ENCODE measurements around the gene LARGE1.

LARGE1 gene

DNA sequence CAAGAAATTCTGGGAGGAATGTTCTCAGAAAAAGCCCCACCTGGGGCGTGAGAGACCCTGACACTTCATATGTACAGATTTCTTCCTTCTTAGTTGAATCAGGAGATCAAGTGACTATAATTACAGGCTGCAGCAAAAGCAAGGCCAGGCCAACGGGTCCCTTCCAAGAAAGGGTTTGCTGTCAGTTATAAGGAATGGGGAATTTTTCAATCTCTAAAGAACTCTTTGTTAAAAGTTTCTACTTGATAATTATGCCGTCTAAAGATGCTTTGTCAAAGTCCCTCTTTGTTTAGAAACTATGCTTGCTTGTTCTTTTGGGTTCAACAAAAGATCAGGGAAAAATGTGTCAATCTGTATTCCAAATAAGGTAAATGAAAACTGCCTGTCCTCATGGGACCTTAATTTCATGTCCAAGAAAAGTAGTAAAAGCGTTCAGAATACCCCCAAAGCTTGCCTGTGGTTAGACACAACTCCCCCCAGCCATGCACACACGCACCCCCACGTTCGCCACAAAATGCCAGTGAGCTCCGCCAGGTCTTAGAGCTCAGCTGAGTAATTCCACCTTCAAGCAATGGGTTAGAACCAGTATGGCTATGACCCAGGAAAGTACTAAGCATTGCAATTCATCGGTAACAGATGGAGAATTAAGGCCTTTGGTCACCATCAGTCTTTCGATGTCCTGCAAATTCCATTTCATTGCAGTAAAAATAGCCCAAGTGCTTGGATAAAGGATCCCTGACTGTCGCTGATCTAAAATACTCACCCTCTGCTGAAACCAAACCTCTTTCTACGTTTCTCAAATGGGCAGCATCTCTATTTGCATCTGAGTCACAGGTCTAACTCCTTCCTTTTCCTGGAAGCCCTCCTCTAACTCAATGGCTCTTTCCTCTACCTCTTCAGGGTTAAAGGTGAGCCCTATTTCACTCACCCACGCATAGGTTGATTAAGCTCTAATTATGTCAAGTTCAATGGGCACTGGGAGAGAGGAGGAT, 442.9 kb downstream of the LARGE1 start:
- Histone ChIP-seq H3K9ac (ENCODE audit: low read length in 2 of 2) (no peak overlapping the region), H3K9me3 (ENCODE audit: control insufficient read depth in 2 of 2, low read length in 2 of 2) (no peaks in the 10 kb centered on the region), H3K27ac (ENCODE audit: low read length) (no peak overlapping the region)

DNA sequence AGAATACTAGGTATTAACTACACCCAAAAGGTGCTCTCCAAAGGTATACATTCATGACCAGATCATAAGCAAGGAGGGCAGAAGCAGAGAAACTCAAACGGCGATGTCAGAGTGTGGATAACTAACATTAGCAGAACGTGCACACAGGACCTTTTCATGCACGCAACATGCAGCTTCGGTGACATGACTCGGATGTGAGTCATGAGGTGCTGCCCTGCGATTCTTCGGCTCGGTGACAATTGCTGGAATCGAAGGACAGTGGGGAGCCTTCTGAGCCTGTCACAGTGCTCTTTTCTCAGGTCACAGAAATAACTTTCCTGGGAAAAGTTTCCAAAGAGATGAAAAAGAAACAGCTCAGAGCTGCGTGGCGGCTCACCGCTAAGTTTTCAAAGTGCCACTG, 443.6 kb downstream of the LARGE1 start:
- no peak overlapping the region for H3K27ac ChIP-seq (ENCODE audit: low read length)
- H3K27me3 ChIP-seq (ENCODE audit: control insufficient read depth in 1 of 2, insufficient read depth in 2 of 2, low read length in 2 of 2), result no peaks in the 10 kb centered on the region
- no peaks in the 10 kb centered on the region for H3K9me3 ChIP-seq (ENCODE audit: control insufficient read depth in 2 of 2, low read length in 2 of 2)
- no peak overlapping the region for H3K9ac ChIP-seq (ENCODE audit: low read length in 2 of 2)
- H3K4me3 ChIP-seq (ENCODE audit: low read length in 2 of 2), result no peak overlapping the region
- H3K36me3 ChIP-seq (ENCODE audit: control insufficient read depth in 2 of 2, insufficient read depth in 2 of 2, low read length in 2 of 2), result no peaks in the 10 kb centered on the region
- H3K4me1 ChIP-seq (ENCODE audit: control insufficient read depth, insufficient read depth, low read length), result no peaks in the 10 kb centered on the region

More for the DNA sequence above, 442.9 kb downstream of the LARGE1 start:
- Histone ChIP-seq H3K27me3 (ENCODE audit: control insufficient read depth in 1 of 2, insufficient read depth in 2 of 2, low read length in 2 of 2) (no peaks in the 10 kb centered on the region), H3K4me1 (ENCODE audit: control insufficient read depth, insufficient read depth, low read length) (no peaks in the 10 kb centered on the region), H3K36me3 (ENCODE audit: control insufficient read depth in 2 of 2, insufficient read depth in 2 of 2, low read length in 2 of 2) (no peaks in the 10 kb centered on the region), H3K4me3 (ENCODE audit: low read length in 2 of 2) (no peak overlapping the region)

DNA sequence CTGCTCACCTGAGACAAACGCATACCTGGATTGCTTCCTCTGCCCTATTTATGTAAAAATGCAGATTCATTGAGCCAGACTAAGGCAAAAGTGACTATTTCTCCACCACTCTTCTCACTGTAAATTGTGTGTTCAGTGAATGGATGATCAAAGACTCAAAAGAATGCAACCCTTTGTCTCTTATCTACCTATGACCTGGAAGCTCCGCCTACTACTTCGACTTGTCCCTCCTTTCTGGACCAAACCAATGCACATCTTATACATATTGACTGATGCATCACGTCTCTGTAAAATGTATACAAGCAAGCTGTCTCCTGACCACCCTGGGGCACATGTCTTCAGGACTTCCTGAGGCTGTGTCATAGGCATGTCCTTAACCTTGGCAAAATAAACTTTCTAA, 444.1 kb downstream of the LARGE1 start:
- Histone ChIP-seq H3K4me3 (ENCODE audit: low read length in 2 of 2) (no peak overlapping the region), H3K4me1 (ENCODE audit: control insufficient read depth, insufficient read depth, low read length) (no peaks in the 10 kb centered on the region)

DNA sequence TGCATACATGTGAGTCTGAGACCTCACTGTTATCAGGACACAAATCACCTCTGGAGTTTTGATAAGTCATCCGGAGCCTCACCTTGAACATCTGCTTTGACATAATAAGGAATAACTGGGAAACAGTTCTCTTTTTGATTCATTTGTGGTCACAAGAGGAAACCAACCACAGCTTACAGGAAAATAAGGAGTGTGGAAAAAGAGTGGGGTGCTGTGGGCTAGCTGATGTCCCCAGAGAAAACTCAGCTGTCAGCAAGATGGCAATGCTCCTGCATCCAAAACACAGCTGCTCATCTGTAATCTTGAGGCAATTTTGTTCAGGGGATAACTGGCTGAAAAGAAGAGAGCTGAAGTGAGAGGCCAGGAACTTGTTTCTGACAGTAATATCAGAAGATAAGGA, 445.7 kb downstream of the LARGE1 start:
- Histone ChIP-seq H3K4me3 (ENCODE audit: low read length in 2 of 2) (no peak overlapping the region), H3K36me3 (ENCODE audit: control insufficient read depth in 2 of 2, insufficient read depth in 2 of 2, low read length in 2 of 2) (no peaks in the 10 kb centered on the region), H3K9ac (ENCODE audit: low read length in 2 of 2) (no peak overlapping the region), H3K9me3 (ENCODE audit: control insufficient read depth in 2 of 2, low read length in 2 of 2) (no peaks in the 10 kb centered on the region), H3K4me1 (ENCODE audit: control insufficient read depth, insufficient read depth, low read length) (no peaks in the 10 kb centered on the region), H3K27ac (ENCODE audit: low read length) (no peak overlapping the region), H3K27me3 (ENCODE audit: control insufficient read depth in 1 of 2, insufficient read depth in 2 of 2, low read length in 2 of 2) (no peaks in the 10 kb centered on the region)

More for the DNA sequence above, 444.1 kb downstream of the LARGE1 start:
- H3K27me3 ChIP-seq (ENCODE audit: control insufficient read depth in 1 of 2, insufficient read depth in 2 of 2, low read length in 2 of 2), result no peaks in the 10 kb centered on the region
- H3K36me3 ChIP-seq (ENCODE audit: control insufficient read depth in 2 of 2, insufficient read depth in 2 of 2, low read length in 2 of 2), result no peaks in the 10 kb centered on the region
- H3K9ac ChIP-seq (ENCODE audit: low read length in 2 of 2), result no peak overlapping the region
- H3K27ac ChIP-seq (ENCODE audit: low read length), result no peak overlapping the region
- no peaks in the 10 kb centered on the region for H3K9me3 ChIP-seq (ENCODE audit: control insufficient read depth in 2 of 2, low read length in 2 of 2)

DNA sequence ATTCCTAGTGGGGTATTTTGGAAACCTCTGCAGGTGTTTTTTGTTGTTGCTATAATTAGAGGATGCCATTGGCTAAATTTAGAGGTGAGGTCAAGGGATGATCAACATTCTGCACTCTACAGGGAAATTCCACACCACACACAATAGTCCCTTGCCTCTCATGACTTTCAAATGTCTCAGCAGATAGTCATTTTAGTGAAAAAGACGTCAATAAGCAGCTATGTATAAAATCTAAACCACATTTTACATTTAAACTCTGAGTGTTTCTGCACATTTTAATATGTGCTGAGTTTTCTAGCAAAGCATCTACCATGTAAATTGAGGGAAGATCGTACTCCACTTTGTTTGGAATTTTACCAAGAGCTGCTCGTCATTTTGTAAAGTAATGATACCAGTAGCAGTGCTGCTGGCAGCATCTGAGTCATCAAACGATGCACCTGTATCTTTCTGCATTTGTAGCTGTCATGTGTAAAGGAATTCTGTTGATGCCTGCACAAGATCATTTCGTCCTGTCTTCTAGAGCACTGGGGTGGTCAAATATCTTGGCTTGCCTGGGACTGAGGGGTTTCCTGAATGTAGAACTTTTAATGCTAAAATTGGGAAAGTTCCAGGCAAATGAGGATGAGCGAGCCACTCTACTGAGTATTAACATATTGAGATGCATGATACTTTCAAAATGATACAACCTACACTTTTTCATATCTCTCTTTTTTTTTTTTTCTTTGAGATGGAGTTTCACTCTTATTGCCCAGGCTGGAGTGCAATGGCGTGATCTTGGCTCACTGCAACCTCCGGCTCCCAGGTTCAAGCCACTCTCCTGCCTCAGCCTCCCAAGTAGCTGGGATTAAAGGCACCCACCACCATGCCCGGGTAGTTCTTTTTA, 447.6 kb downstream of the LARGE1 start:
- H3K27me3 ChIP-seq (ENCODE audit: control insufficient read depth in 1 of 2, insufficient read depth in 2 of 2, low read length in 2 of 2), result no peaks in the 10 kb centered on the region
- H3K9me3 ChIP-seq (ENCODE audit: control insufficient read depth in 2 of 2, low read length in 2 of 2), result no peaks in the 10 kb centered on the region
- no peak overlapping the region for H3K4me3 ChIP-seq (ENCODE audit: low read length in 2 of 2)
- H3K27ac ChIP-seq (ENCODE audit: low read length), result no peak overlapping the region
- H3K4me1 ChIP-seq (ENCODE audit: control insufficient read depth, insufficient read depth, low read length), result no peaks in the 10 kb centered on the region
- no peaks in the 10 kb centered on the region for H3K36me3 ChIP-seq (ENCODE audit: control insufficient read depth in 2 of 2, insufficient read depth in 2 of 2, low read length in 2 of 2)
- H3K9ac ChIP-seq (ENCODE audit: low read length in 2 of 2), result no peak overlapping the region

DNA sequence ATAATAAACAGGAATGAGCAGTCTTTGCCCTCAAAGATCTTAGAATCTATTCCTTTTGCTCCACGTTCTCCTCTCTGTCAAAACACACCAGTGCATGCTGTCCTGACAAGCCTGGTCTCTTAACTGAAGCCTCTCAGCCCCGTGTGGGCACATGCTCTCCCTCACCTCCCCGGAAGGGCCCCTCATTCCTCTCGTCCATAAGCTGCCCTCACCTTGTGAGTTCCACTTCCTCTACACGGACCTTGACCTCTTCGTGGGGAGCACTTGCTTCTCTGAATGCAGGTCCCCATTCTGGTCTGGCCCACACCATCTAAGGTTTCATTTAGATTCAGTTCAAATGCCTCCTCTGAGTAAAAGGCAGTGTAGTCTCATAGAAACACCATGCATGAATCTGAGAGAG, 449.8 kb downstream of the LARGE1 start:
- no peak overlapping the region for H3K9ac ChIP-seq (ENCODE audit: low read length in 2 of 2)
- no peaks in the 10 kb centered on the region for H3K36me3 ChIP-seq (ENCODE audit: control insufficient read depth in 2 of 2, insufficient read depth in 2 of 2, low read length in 2 of 2)
- no peak overlapping the region for H3K4me3 ChIP-seq (ENCODE audit: low read length in 2 of 2)
- no peak overlapping the region for H3K27ac ChIP-seq (ENCODE audit: low read length)
- no peaks in the 10 kb centered on the region for H3K9me3 ChIP-seq (ENCODE audit: control insufficient read depth in 2 of 2, low read length in 2 of 2)
- H3K27me3 ChIP-seq (ENCODE audit: control insufficient read depth in 1 of 2, insufficient read depth in 2 of 2, low read length in 2 of 2), result no peaks in the 10 kb centered on the region
- H3K4me1 ChIP-seq (ENCODE audit: control insufficient read depth, insufficient read depth, low read length), result peaks cover 1% of the 10 kb centered on the region

DNA sequence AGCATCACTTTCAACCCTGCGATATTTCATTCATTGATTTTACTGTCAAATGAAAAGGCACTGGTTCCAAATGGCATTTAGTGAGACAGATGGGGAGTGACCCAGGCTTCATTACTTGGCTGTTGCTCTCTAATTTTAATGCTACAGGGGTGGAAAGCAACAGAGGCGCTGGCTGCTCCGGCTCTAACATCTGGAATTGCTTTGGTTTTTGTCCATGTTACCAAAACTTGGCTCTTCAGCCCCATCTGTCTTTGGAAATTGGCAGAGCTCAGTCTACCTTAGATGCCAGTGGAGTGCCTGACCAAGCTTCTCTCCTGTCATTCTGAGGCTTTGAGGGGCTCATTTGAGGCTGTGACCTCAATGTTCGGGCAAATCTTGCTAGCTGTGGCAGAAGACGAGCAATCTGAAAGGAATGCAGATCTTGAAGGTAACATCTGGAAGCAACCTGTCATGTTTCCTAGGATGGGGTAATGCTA, 452.6 kb downstream of the LARGE1 start:
- Histone ChIP-seq H3K27me3 (ENCODE audit: control insufficient read depth in 1 of 2, insufficient read depth in 2 of 2, low read length in 2 of 2) (no peaks in the 10 kb centered on the region), H3K27ac (ENCODE audit: low read length) (no peak overlapping the region), H3K36me3 (ENCODE audit: control insufficient read depth in 2 of 2, insufficient read depth in 2 of 2, low read length in 2 of 2) (no peaks in the 10 kb centered on the region), H3K9ac (ENCODE audit: low read length in 2 of 2) (no peak overlapping the region), H3K4me3 (ENCODE audit: low read length in 2 of 2) (no peak overlapping the region), H3K9me3 (ENCODE audit: control insufficient read depth in 2 of 2, low read length in 2 of 2) (no peaks in the 10 kb centered on the region), H3K4me1 (ENCODE audit: control insufficient read depth, insufficient read depth, low read length) (peaks cover 4% of the 10 kb centered on the region)

DNA sequence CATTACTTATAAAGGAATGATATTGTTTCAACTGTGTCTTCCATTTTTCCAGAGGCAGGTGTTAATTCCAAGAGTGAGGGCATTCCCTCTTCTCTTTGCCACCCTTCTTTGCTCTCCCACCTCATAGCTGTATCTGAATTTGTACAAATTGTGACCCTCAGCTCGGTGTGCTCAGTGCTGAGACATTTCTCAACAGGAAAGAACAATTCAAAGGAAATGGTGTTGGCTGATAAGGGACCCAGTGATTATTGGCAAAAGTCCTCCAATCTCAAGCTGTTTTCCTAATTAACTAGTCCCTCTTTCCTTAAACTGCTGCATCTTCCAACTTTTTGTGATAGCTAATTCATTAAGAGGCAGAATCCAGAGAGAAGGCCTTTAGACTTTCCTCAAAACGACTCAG, 453.2 kb downstream of the LARGE1 start:
- H3K27me3 ChIP-seq (ENCODE audit: control insufficient read depth in 1 of 2, insufficient read depth in 2 of 2, low read length in 2 of 2), result no peaks in the 10 kb centered on the region
- no peaks in the 10 kb centered on the region for H3K36me3 ChIP-seq (ENCODE audit: control insufficient read depth in 2 of 2, insufficient read depth in 2 of 2, low read length in 2 of 2)
- peaks cover 4% of the 10 kb centered on the region for H3K4me1 ChIP-seq (ENCODE audit: control insufficient read depth, insufficient read depth, low read length)
- no peak overlapping the region for H3K9ac ChIP-seq (ENCODE audit: low read length in 2 of 2)
- no peak overlapping the region for H3K4me3 ChIP-seq (ENCODE audit: low read length in 2 of 2)
- no peak overlapping the region for H3K27ac ChIP-seq (ENCODE audit: low read length)
- peaks cover 0 to 3% of the 10 kb centered on the region in 2 donors for H3K9me3 ChIP-seq (ENCODE audit: control insufficient read depth in 2 of 2, low read length in 2 of 2)

DNA sequence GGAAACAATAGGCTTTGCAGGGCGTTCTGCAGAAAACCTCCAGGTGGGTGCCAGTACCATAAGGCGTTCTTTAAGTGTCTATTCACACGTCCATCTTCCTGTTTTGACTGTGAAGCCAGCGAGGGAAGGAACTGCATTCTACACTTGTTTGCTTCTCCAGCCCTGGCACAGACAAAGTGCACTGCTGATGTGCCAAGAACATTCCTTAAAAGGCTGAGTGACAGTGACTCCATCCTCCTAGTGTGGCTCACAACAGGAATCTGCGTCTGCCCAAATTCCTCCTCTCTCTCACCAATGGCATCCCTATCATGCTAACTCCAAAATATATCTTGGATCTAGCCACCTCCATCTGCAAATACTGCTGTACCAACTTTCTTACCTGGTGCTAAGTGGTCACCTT, 454.7 kb downstream of the LARGE1 start:
- Histone ChIP-seq H3K9me3 (ENCODE audit: control insufficient read depth in 2 of 2, low read length in 2 of 2) (peaks cover 2 to 3% of the 10 kb centered on the region in 2 donors), H3K9ac (ENCODE audit: low read length in 2 of 2) (no peak overlapping the region), H3K27me3 (ENCODE audit: control insufficient read depth in 1 of 2, insufficient read depth in 2 of 2, low read length in 2 of 2) (no peaks in the 10 kb centered on the region), H3K36me3 (ENCODE audit: control insufficient read depth in 2 of 2, insufficient read depth in 2 of 2, low read length in 2 of 2) (no peaks in the 10 kb centered on the region), H3K4me3 (ENCODE audit: low read length in 2 of 2) (no peak overlapping the region), H3K27ac (ENCODE audit: low read length) (no peak overlapping the region), H3K4me1 (ENCODE audit: control insufficient read depth, insufficient read depth, low read length) (peaks cover 4% of the 10 kb centered on the region)

DNA sequence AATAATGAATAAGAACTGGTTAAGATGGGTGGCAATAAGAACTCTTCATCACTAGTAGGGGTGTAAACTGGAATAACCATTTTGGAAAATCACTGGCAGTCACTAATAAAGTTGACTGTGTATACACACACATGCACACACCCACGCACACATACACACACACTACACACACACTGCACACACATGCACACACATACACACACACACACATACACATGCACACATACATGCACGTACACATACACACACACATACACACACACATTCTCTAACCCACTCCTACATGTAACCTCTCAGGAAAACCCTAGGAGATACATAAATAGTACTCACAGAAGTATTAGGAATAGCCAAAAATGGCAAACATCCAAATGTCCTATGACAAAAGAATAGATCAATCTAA, 455.6 kb downstream of the LARGE1 start:
- H3K4me1 ChIP-seq (ENCODE audit: control insufficient read depth, insufficient read depth, low read length), result peaks cover 4% of the 10 kb centered on the region
- H3K27me3 ChIP-seq (ENCODE audit: control insufficient read depth in 1 of 2, insufficient read depth in 2 of 2, low read length in 2 of 2), result no peaks in the 10 kb centered on the region
- H3K36me3 ChIP-seq (ENCODE audit: control insufficient read depth in 2 of 2, insufficient read depth in 2 of 2, low read length in 2 of 2), result no peaks in the 10 kb centered on the region
- no peak overlapping the region for H3K9ac ChIP-seq (ENCODE audit: low read length in 2 of 2)
- peaks cover 2 to 3% of the 10 kb centered on the region in 2 donors for H3K9me3 ChIP-seq (ENCODE audit: control insufficient read depth in 2 of 2, low read length in 2 of 2)
- H3K4me3 ChIP-seq (ENCODE audit: low read length in 2 of 2), result no peak overlapping the region
- no peak overlapping the region for H3K27ac ChIP-seq (ENCODE audit: low read length)

Measured in stomach smooth muscle (tissue), 2 donors.